HUES64 (cell line): ENCODE results near the gene AGAP1.

Source experiments
- H3K27ac ChIP-seq: 2 replicates; pipeline ENCODE4 v1.7.0; 2013; ENCODE audit warnings: low read depth, low read length, inconsistent platforms
- H3K27me3 ChIP-seq: 2 replicates; pipeline ENCODE4 v1.6.1; 2013; ENCODE audit warnings: mild to moderate bottlenecking, low read length; ENCODE audit not compliant: insufficient read depth
- H3K36me3 ChIP-seq: 2 replicates; pipeline ENCODE4 v1.6.1; 2013; ENCODE audit warnings: mild to moderate bottlenecking, low read length; ENCODE audit not compliant: insufficient read depth
- H3K4me1 ChIP-seq: 2 replicates; pipeline ENCODE4 v1.6.1; 2013; ENCODE audit warnings: mild to moderate bottlenecking, low read length, moderate library complexity; ENCODE audit not compliant: insufficient read depth
- H3K4me3 ChIP-seq: 2 replicates; pipeline ENCODE4 v1.5.1; 2013; ENCODE audit warnings: mild to moderate bottlenecking, low read length, moderate library complexity
- H3K9ac ChIP-seq: 2 replicates; pipeline ENCODE4 v1.6.1; 2013; ENCODE audit warnings: mild to moderate bottlenecking, low read depth, low read length
- H3K9me3 ChIP-seq: 2 replicates; pipeline ENCODE4 v1.6.1; 2013; ENCODE audit warnings: low read depth, low read length; ENCODE audit not compliant: insufficient read depth
- WGBS: fragments of 150-250, 120-280 bp; methylation state at CpG from one replicate; pipeline ENCODE4 v1.1.7; 2013; ENCODE audit warnings: missing lambda C conversion rate; 5-methylcytosine and 5-hydroxymethylcytosine counted together

Gene AGAP1

DNA sequence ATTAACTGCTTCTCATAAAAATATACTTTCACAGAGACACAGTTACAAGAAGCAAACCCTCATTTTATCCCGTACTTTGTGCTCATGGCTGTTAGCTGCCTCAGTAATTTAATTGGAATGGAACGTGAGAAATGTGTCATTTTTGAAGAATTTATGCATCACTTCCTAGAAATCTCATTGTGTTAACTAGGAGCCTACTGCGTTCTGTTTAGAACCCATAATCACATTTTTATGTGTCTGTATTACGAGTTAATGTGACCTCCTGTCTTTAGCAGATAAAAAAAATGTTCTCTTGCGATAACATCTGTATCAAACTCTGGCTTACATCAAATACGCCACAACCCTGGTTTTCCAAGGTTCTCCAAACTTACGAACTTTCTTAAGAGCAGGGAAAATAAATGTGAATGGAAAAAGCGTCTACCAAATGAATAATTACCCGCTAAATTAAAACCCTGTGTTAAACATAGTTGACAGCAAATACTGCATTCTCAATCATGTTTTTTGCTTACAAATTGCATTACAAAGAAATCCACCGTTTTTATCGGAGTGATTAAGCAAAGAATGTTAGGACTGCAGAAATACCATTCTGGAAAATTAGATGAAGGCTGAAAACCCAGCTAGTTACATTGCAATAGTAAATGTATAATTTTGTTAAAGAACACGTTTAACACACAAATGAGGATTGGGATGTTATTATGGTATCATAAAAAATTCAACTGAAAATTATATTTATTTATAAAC lies 686.4 kb downstream of the AGAP1 start:
- H3K27ac ChIP-seq = no peak overlapping the region
- no peak overlapping the region for H3K9ac ChIP-seq
- H3K9me3 ChIP-seq = 0 out of 2 replicates have a peak, but pooled peaks cover 9% of the 10 kb centered on the region
- H3K4me3 ChIP-seq = no peak overlapping the region
- WGBS = 38% methylated on average over 11 of the region's 12 CpGs
- peaks cover 62% of the 10 kb centered on the region for H3K27me3 ChIP-seq
- no peaks in the 10 kb centered on the region for H3K36me3 ChIP-seq
- peaks cover 18% of the 10 kb centered on the region for H3K4me1 ChIP-seq

DNA sequence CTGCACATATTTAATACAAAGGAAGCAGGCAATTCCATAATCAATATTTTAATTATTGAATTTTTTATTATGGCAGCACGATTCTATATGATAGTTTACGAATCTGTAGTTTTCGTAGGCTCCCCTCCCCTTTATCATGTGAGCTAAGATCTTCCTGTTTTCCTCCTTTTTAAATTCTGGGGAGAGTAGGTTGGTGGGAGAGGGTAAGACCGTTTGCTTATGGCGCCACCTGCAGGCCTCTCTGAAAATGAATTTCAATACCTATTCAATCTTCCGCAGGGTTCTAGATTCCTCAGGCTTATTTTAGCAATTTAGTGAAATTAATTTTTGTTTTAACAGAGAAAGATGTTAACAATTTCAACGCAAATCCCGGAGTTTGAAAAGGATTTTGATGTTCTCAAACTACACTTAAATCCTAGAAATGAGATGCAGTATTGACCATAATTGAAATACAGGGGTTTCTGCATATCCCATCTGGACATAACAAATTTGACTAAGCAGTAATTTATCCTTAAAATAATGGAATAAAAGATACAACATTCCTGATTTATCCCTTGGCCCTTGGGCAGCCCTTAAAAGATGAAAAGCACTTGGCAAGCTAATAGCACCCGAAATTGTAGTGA lies 687.1 kb downstream of the AGAP1 start:
- H3K36me3 ChIP-seq = no peaks in the 10 kb centered on the region
- no peak overlapping the region for H3K4me3 ChIP-seq
- H3K9me3 ChIP-seq = 0 out of 2 replicates have a peak, but pooled peaks cover 9% of the 10 kb centered on the region
- no peak overlapping the region for H3K27ac ChIP-seq
- peaks cover 55% of the 10 kb centered on the region for H3K27me3 ChIP-seq
- WGBS = 30% methylated on average over 4 of the region's 9 CpGs
- no peak overlapping the region for H3K9ac ChIP-seq
- peaks cover 13% of the 10 kb centered on the region for H3K4me1 ChIP-seq
